ENCODE results near the gene NDUFS6. TPM values are rescaled to one million over a fixed set of nuclear protein-coding genes. Genes with fewer than 3 reads are reported as not detected.

NDUFS6 gene
- total and polyA plus RNA-seq, 4 donors: 18.0 to 67.9 (median 39.6) TPM

- no peak for TF ChIP-seq CTCF (IDR thresholded peaks at IDR 0.05; ENCODE audit: control extremely low read depth, extremely low read depth)
- ATAC-seq (ENCODE audit: insufficient read depth, low FRiP score) (no peak), DNase-seq (no peak)
- Histone ChIP-seq H3K36me3 (ENCODE audit: control insufficient read depth in 4 of 4, insufficient read depth in 4 of 4, low read length in 4 of 4) (peaks cover 0 to 3% (median 0%) of the 10 kb centered on the region in 4 donors), H3K4me1 (ENCODE audit: control insufficient read depth in 5 of 5, insufficient read depth in 5 of 5, low read length in 5 of 5) (no peaks in the 10 kb centered on the region), H3K9ac (ENCODE audit: insufficient read depth in 1 of 2, low read length in 2 of 2) (no peak overlapping the region), H3K4me3 (no peak overlapping the region), H3K9me3 (ENCODE audit: control insufficient read depth in 4 of 4, insufficient read depth in 3 of 4, low read length in 3 of 4) (no peaks in the 10 kb centered on the region), H3K27ac (ENCODE audit: low read depth in 1 of 2, low read length in 1 of 2) (no peak overlapping the region), H3K27me3 (ENCODE audit: control insufficient read depth in 3 of 3, insufficient read depth in 3 of 3, low read length in 2 of 3) (peaks cover 0 to 22% (median 5%) of the 10 kb centered on the region in 3 donors)
- 80 to 85% methylated on average over 17 of the region's 17 CpGs for WGBS, 2 donors
Observed at GRCh38 chr5:1830571-1831228, 29.5 kb downstream of the NDUFS6 start.

- ATAC-seq (ENCODE audit: insufficient read depth, low FRiP score): no peak
Observed at GRCh38 chr5:1831257-1831656, 30.1 kb downstream of the NDUFS6 start.

GRCh38 chr5:1831677-1832313, 30.6 kb downstream of the NDUFS6 start:
- ATAC-seq (ENCODE audit: insufficient read depth, low FRiP score): no peak

More at GRCh38 chr5:1831257-1831656, 30.1 kb downstream of the NDUFS6 start:
- H3K36me3 ChIP-seq (ENCODE audit: control insufficient read depth in 4 of 4, insufficient read depth in 4 of 4, low read length in 4 of 4): peaks cover 0 to 3% (median 0%) of the 10 kb centered on the region in 4 donors
- DNase-seq: no peak
- 89 to 91% methylated on average over 11 of the region's 11 CpGs for WGBS, 2 donors
- no peaks in the 10 kb centered on the region for H3K4me1 ChIP-seq (ENCODE audit: control insufficient read depth in 5 of 5, insufficient read depth in 5 of 5, low read length in 5 of 5)
- no peaks in the 10 kb centered on the region for H3K9me3 ChIP-seq (ENCODE audit: control insufficient read depth in 4 of 4, insufficient read depth in 3 of 4, low read length in 3 of 4)
- H3K4me3 ChIP-seq: no peak overlapping the region
- no peak for TF ChIP-seq CTCF (IDR thresholded peaks at IDR 0.05; ENCODE audit: control extremely low read depth, extremely low read depth)
- H3K27ac ChIP-seq (ENCODE audit: low read depth in 1 of 2, low read length in 1 of 2): no peak overlapping the region
- peaks cover 0 to 22% (median 6%) of the 10 kb centered on the region in 3 donors for H3K27me3 ChIP-seq (ENCODE audit: control insufficient read depth in 3 of 3, insufficient read depth in 3 of 3, low read length in 2 of 3)
- H3K9ac ChIP-seq (ENCODE audit: insufficient read depth in 1 of 2, low read length in 2 of 2): no peak overlapping the region

More at GRCh38 chr5:1831677-1832313, 30.6 kb downstream of the NDUFS6 start:
- no peaks in the 10 kb centered on the region for H3K9me3 ChIP-seq (ENCODE audit: control insufficient read depth in 4 of 4, insufficient read depth in 3 of 4, low read length in 3 of 4)
- H3K27ac ChIP-seq (ENCODE audit: low read depth in 1 of 2, low read length in 1 of 2): no peak overlapping the region
- no peak for DNase-seq
- 34 to 36% methylated on average over 14 of the region's 14 CpGs for WGBS, 2 donors
- H3K9ac ChIP-seq (ENCODE audit: insufficient read depth in 1 of 2, low read length in 2 of 2): no peak overlapping the region
- no peak for TF ChIP-seq CTCF (IDR thresholded peaks at IDR 0.05; ENCODE audit: control extremely low read depth, extremely low read depth)
- H3K4me3 ChIP-seq: no peak overlapping the region
- no peaks in the 10 kb centered on the region for H3K4me1 ChIP-seq (ENCODE audit: control insufficient read depth in 5 of 5, insufficient read depth in 5 of 5, low read length in 5 of 5)
- no peaks in the 10 kb centered on the region for H3K36me3 ChIP-seq (ENCODE audit: control insufficient read depth in 4 of 4, insufficient read depth in 4 of 4, low read length in 4 of 4)
- H3K27me3 ChIP-seq (ENCODE audit: control insufficient read depth in 3 of 3, insufficient read depth in 3 of 3, low read length in 2 of 3): peaks cover 0 to 22% (median 6%) of the 10 kb centered on the region in 3 donors
